ENCODE data around the gene PUS3.
"Not testable (repeated sequence)": the region's sequence is repeated elsewhere in the genome, so short reads cannot be mapped to it uniquely, and the experiment has no call there.

The PUS3 gene

DNA sequence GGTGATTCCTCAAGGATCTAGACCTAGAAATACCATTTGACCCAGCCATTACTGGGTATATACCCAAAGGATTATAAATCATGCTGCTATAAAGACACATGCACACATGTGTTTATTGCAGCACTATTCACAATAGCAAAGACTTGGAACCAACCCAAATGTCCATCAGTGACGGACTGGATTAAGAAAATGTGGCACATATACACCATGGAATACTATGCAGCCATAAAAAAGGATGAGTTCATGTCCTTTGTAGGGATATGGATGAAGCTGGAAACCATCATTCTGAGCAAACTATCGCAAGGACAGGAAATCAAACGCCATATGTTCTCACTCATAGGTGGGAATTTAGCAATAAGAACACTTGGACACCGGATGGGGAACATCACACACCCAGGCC, 37.7 kb downstream of the PUS3 start:
- not testable (repeated sequence) for DNase-seq (ENCODE audit: low spot score)

DNA sequence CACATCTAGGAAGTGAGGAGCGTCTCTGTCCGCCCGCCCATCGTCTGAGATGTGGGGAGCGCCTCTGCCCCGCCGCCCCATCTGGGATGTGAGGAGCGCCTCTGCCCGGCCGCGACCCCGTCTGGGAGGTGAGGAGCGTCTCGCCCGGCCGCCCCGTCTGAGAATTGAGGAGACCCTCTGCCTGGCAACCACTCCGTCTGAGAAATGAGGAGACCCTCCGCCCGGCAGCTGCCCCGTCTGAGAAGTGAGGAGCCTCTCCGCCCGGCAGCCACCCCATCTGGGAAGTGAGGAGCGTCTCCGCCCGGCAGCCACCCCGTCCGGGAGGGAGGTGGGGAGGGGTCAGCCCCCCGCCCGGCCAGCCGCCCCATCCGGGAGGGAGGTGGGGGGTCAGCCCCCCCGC, 40.2 kb downstream of the PUS3 start:
- not testable (repeated sequence) for DNase-seq (ENCODE audit: low spot score)

DNA sequence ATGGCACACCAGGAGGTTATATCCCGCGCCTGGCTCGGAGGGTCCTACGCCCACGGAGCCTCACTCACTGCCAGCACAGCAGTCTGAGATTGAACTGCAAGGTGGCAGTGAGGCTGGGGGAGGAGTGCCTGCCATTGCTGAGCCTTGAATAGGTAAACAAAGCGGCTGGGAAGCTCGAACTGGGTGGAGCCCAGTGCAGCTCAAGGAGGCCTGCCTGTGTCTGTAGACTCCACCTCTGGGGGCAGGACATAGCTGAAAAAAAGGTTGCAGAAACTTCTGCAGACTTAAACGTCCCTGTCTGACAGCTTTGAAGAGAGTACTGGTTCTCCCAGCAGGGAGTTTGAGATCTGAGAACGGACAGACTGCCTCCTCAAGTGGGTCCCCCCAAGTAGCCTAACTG, 45.3 kb downstream of the PUS3 start:
- not testable (repeated sequence) for DNase-seq (ENCODE audit: low spot score)

DNA sequence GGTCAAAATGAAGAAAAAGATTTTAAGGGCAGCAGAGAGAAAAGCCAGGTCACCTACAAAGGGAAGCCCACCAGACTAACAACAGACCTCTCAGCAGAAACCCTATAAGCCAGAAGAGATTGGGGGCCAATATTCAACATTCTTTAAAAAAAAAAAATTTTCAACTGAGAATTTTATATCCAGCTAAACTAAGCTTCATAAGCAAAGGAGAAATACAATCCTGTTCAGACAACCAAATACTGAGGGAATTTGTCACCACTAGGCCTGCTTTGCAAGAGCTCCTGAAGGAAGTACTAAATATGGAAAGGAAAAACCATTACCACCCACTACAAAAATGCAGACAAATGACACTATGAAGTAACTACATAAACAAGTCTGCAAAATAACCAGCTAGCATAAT, 56.8 kb downstream of the PUS3 start:
- no peak for DNase-seq (ENCODE audit: low spot score)
